Suprapubic skin (tissue), 4 donors: Measurements from ENCODE around the gene CD160. TPM values are rescaled to one million over a fixed set of nuclear protein-coding genes. Genes with fewer than 3 reads are reported as not detected.

Experiments
- DNase-seq, 2 donors: peaks; one replicate each; pipeline ENCODE4 v3.0.0-alpha.2; 2019; ENCODE audit warnings: low spot score in 2 of 2
- H3K27ac ChIP-seq: fragments of 200-600 bp; sonication (generic); one replicate; pipeline ENCODE4 v1.5.1; 2019
- H3K27me3 ChIP-seq: fragments of 200-600 bp; sonication (generic); one replicate; pipeline ENCODE4 v1.5.1; 2019
- H3K36me3 ChIP-seq: fragments of 200-600 bp; sonication (generic); one replicate; pipeline ENCODE4 v1.5.1; 2019
- H3K4me1 ChIP-seq: fragments of 200-600 bp; sonication (generic); one replicate; pipeline ENCODE4 v1.5.1; 2019
- H3K4me3 ChIP-seq: fragments of 200-600 bp; sonication (generic); one replicate; pipeline ENCODE4 v1.5.1; 2019; ENCODE audit warnings: mild to moderate bottlenecking
- H3K9me3 ChIP-seq: fragments of 200-600 bp; sonication (generic); one replicate; pipeline ENCODE4 v1.5.1; 2019
- CTCF ChIP-seq, 2 donors: fragments of 200-600 bp in 1 of 2; fragments of 450-650 bp in 1 of 2; sonication (generic) in 1 of 2; IDR thresholded peaks; one replicate each; pipeline ENCODE4 v1.5.1; 2016 to 2019; ENCODE audit warnings: antibody characterized with exemption in 2 of 2, mild to moderate bottlenecking in 1 of 2, moderate library complexity in 1 of 2
- EP300 ChIP-seq: sonication (generic); formaldehyde crosslinking; IDR thresholded peaks from one replicate; pipeline ENCODE4 v1.6.1; 2017; ENCODE audit warnings: antibody characterized with exemption
- POLR2A ChIP-seq, 2 donors: fragments of 450-650 bp; IDR thresholded peaks; one replicate each; pipeline ENCODE4 v1.6.1; 2017; ENCODE audit warnings: antibody characterized with exemption in 2 of 2, mild to moderate bottlenecking in 2 of 2, moderate library complexity in 2 of 2
- POLR2AphosphoS5 ChIP-seq, 3 donors: sonication (generic); formaldehyde crosslinking; IDR thresholded peaks; one replicate each; pipeline ENCODE4 v1.6.1; 2017; ENCODE audit warnings: antibody characterized with exemption in 3 of 3
- WGBS: methylation state at CpG from one replicate; pipeline ENCODE4 v1.1.5; 2018; 5-methylcytosine and 5-hydroxymethylcytosine counted together
- total RNA-seq, 4 donors: library from RNA; depleted of rRNA; stranded (reverse); fragments of >200 nt; gene quantifications; one replicate each; pipeline ENCODE4 v1.1.0, GENCODE V29; 2016

The CD160 gene
- total RNA-seq, 4 donors from 2014 or later: not detected

GRCh38 chr1:145782272-145783099 is 63.2 kb downstream of the CD160 start:
- peaks cover 7% of the 10 kb centered on the region for H3K36me3 ChIP-seq
- no peak overlapping the region for H3K4me3 ChIP-seq
- WGBS: 77% methylated on average over 10 of the region's 10 CpGs
- no peaks in the 10 kb centered on the region for H3K27me3 ChIP-seq
- no peak overlapping the region for H3K27ac ChIP-seq
- no peak for DNase-seq
- H3K4me1 ChIP-seq: peaks cover 4% of the 10 kb centered on the region
- no peak for TF ChIP-seq CTCF (IDR thresholded peaks at IDR 0.05)
- TF ChIP-seq EP300: no peak
- TF ChIP-seq POLR2A (IDR thresholded peaks at IDR 0.05): no peak
- TF ChIP-seq POLR2AphosphoS5 (IDR thresholded peaks at IDR 0.05): no peak
- no peaks in the 10 kb centered on the region for H3K9me3 ChIP-seq

- 88% methylated on average over 3 of the region's 3 CpGs for WGBS
- H3K27ac ChIP-seq: no peak overlapping the region
Measured at GRCh38 chr1:145784409-145784808, 65.1 kb downstream of the CD160 start.

GRCh38 chr1:145785547-145785946 is 66.2 kb downstream of the CD160 start:
- Histone ChIP-seq H3K4me3 (no peak overlapping the region), H3K9me3 (no peaks in the 10 kb centered on the region), H3K4me1 (peaks cover 4% of the 10 kb centered on the region), H3K36me3 (peaks cover 7% of the 10 kb centered on the region), H3K27me3 (no peaks in the 10 kb centered on the region), H3K27ac (no peak overlapping the region)
- TF ChIP-seq CTCF (IDR thresholded peaks at IDR 0.05) (no peak), POLR2A (IDR thresholded peaks at IDR 0.05) (no peak), POLR2AphosphoS5 (IDR thresholded peaks at IDR 0.05) (no peak), EP300 (no peak)
- 86% methylated on average over 1 of the region's 1 CpG for whole genome bisulfite sequencing
- DNase-seq: no peak

More at GRCh38 chr1:145784409-145784808, 65.1 kb downstream of the CD160 start:
- Histone ChIP-seq H3K4me3 (no peak overlapping the region), H3K36me3 (peaks cover 8% of the 10 kb centered on the region), H3K9me3 (no peaks in the 10 kb centered on the region), H3K4me1 (peaks cover 4% of the 10 kb centered on the region), H3K27me3 (no peaks in the 10 kb centered on the region)
- TF ChIP-seq POLR2AphosphoS5 (IDR thresholded peaks at IDR 0.05) (no peak), CTCF (IDR thresholded peaks at IDR 0.05) (no peak), POLR2A (IDR thresholded peaks at IDR 0.05) (no peak), EP300 (no peak)
- no peak for DNase-seq

- Histone ChIP-seq H3K27ac (no peak overlapping the region), H3K9me3 (no peaks in the 10 kb centered on the region), H3K36me3 (peaks cover 7% of the 10 kb centered on the region), H3K27me3 (no peaks in the 10 kb centered on the region), H3K4me3 (no peak overlapping the region), H3K4me1 (peaks cover 4% of the 10 kb centered on the region)
- WGBS: 0% methylated on average over 1 of the region's 1 CpG
- TF ChIP-seq EP300: no peak
- TF ChIP-seq POLR2AphosphoS5 (IDR thresholded peaks at IDR 0.05): no peak
- TF ChIP-seq CTCF (IDR thresholded peaks at IDR 0.05): no peak
- TF ChIP-seq POLR2A (IDR thresholded peaks at IDR 0.05): no peak
- no peak for DNase-seq
Measured at GRCh38 chr1:145786271-145786670, 67.0 kb downstream of the CD160 start.

GRCh38 chr1:145788580-145788979 is 69.3 kb downstream of the CD160 start:
- peaks cover 4% of the 10 kb centered on the region for H3K4me1 ChIP-seq
- WGBS: 98% methylated on average over 3 of the region's 3 CpGs
- no peaks in the 10 kb centered on the region for H3K9me3 ChIP-seq
- DNase-seq: no peak
- TF ChIP-seq POLR2AphosphoS5 (IDR thresholded peaks at IDR 0.05): no peak
- no peak for TF ChIP-seq CTCF (IDR thresholded peaks at IDR 0.05)
- TF ChIP-seq POLR2A (IDR thresholded peaks at IDR 0.05): no peak
- TF ChIP-seq EP300: no peak
- H3K27ac ChIP-seq: no peak overlapping the region
- peaks cover 12% of the 10 kb centered on the region for H3K36me3 ChIP-seq
- H3K27me3 ChIP-seq: no peaks in the 10 kb centered on the region
- no peak overlapping the region for H3K4me3 ChIP-seq

Other genes with a start within 250 kb of the CD160 start
- 10 to 100 TPM; 17.7 to 42.8 (median 34.8) TPM for gene GPR89A, start 111.5 kb upstream of the CD160 start, total RNA-seq
- gene PDZK1, start 12.1 kb upstream of the CD160 start, total RNA-seq: 1 to 10 TPM; 1.4 to 7.8 (median 3.5) TPM
- gene RNF115, start 104.6 kb downstream of the CD160 start, total RNA-seq: 10 to 100 TPM in 2 of 4 donors, 1 to 10 TPM in 2; 7.1 to 22.3 (median 12.2) TPM
- gene POLR3C, start 104.7 kb downstream of the CD160 start, total RNA-seq: 10 to 100 TPM; 22.5 to 40.8 (median 24.8) TPM
- gene NUDT17, start 126.1 kb downstream of the CD160 start, total RNA-seq: 1 to 10 TPM; 1.3 to 3.9 (median 2.1) TPM
- 10 to 100 TPM; 43.8 to 78.4 (median 49.4) TPM for gene PIAS3, start 139.6 kb downstream of the CD160 start, total RNA-seq
- gene ANKRD35, start 166.4 kb downstream of the CD160 start, total RNA-seq: 10 to 100 TPM; 32.9 to 62.7 (median 37.1) TPM
- gene ITGA10, start 190.6 kb downstream of the CD160 start, total RNA-seq: 10 to 100 TPM in 1 of 4 donors, 1 to 10 TPM in 3; 1.6 to 15.6 (median 2.2) TPM
- gene PEX11B, start 199.2 kb downstream of the CD160 start, total RNA-seq: 10 to 100 TPM; 23.3 to 35.9 (median 30.2) TPM
- 100 to 1,000 TPM in 3 of 4 donors, 10 to 100 TPM in 1; 92.2 to 186 (median 134) TPM for gene RBM8A, start 208.0 kb downstream of the CD160 start, total RNA-seq
- 10 to 100 TPM in 3 of 4 donors, 1 to 10 TPM in 1; 7.6 to 18.4 (median 11.3) TPM for gene LIX1L, start 238.5 kb downstream of the CD160 start, total RNA-seq
- gene ANKRD34A, start 245.1 kb downstream of the CD160 start, total RNA-seq: under 1 TPM in 3 of 4 donors, not detected in 1; 0.21 to 0.64 (median 0.45) TPM
- gene POLR3GL, start 245.2 kb downstream of the CD160 start, total RNA-seq: 10 to 100 TPM in 2 of 4 donors, 1 to 10 TPM in 2; 7.3 to 16.7 (median 11.9) TPM